Activated gamma-delta T cell (primary cell): ENCODE results near the gene GOLGA8J.
"Not testable (repeated sequence)": the region's sequence is repeated elsewhere in the genome, so short reads cannot be mapped to it uniquely, and the experiment has no call there.

Source experiments
- DNase-seq: peaks from one replicate; lab custom pipeline; 2025; lab: John Stamatoyannopoulos, UW
- total RNA-seq, 2 donors: gene quantifications; one replicate each; lab custom pipeline; 2026; lab: John Stamatoyannopoulos, UW

Gene GOLGA8J, protein sequence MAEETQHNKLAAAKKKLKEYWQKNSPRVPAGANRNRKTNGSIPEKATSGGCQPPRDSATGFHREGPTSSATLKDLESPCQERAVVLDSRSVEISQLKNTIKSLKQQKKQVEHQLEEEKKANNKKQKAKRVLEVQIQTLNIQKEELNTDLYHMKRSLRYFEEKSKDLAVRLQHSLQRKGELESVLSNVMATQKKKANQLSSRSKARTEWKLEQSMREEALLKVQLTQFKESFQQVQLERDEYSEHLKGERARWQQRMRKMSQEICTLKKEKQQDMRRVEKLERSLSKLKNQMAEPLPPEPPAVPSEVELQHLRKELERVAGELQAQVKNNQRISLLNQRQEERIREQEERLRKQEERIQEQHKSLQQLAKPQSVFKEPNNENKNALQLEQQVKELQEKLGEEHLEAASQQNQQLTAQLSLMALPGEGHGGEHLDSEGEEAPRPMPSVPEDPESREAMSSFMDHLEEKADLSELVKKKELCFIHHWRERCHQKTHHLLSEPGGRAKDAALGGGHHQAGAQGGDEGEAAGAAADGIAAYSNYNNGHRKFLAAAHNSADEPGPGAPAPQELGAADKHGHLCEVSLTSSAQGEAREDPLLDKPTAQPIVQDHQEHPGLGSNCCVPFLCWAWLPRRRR
- total RNA-seq = 0 to 0.05 reads per million in 2 donors

DNA sequence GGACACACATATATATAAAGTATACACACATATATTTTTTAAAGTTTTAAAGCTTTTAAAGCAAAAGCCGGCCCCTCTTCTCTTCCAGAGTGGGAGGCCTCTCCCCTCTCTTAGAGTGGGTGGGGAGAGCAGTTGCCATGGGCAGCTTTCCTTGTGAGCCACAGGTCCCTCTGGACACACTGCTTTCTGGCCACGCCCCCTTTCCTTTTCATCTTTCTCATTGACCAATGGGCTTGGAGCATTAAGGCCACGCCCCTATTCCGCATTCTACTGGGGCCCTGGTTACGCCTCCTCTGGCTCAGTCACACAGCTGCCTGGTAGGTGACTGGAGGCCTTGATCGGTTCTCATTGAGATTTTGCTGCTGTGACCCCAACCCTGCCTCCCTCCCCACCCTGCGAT is at the start of gene GOLGA8J:
TSS of gene GOLGA8J (plus strand) at position 301 of the 400 bp plus-strand sequence. CDS start at position 399, 98 bp downstream.
- not testable (repeated sequence) for DNase-seq

DNA sequence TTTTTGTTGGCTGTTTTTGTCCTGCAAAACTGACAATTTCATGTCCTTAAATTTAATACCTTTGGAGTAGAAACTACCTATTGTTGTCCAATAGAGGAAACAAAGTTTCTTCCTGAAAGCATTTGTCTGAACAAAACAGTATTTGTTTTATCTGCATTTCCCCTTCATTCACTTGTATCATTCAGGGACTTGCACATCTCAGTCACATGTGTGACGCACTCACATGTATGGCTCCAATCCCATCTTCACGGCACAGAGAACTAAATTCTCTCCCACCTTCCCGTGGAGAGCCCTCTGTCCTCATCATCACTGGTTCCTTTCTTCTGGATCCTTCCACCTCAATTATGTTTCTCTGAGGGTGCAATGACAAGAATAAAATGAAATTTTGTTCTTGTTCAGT is 49.5 kb upstream of the GOLGA8J start:
- DNase-seq = no peak

DNA sequence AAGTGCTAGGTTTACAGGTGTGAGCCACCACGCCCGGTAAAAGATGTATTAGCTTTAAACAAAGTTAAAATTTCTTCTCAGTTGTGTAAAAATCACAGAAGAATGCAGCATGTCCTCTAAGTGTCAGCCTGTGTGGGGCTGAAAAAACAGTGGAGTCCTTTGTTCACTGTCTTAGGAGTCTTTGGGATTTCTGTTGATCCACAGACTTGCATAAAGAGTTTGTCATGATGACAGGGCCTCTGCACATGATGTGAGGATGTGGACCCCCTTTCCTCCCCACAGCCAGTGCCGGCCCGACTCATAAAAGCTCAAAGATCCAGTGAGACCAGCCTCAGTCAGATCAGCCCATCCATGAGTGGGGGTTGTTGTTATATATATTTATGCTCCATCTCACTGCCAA is 49.0 kb upstream of the GOLGA8J start:
- no peak for DNase-seq

DNA sequence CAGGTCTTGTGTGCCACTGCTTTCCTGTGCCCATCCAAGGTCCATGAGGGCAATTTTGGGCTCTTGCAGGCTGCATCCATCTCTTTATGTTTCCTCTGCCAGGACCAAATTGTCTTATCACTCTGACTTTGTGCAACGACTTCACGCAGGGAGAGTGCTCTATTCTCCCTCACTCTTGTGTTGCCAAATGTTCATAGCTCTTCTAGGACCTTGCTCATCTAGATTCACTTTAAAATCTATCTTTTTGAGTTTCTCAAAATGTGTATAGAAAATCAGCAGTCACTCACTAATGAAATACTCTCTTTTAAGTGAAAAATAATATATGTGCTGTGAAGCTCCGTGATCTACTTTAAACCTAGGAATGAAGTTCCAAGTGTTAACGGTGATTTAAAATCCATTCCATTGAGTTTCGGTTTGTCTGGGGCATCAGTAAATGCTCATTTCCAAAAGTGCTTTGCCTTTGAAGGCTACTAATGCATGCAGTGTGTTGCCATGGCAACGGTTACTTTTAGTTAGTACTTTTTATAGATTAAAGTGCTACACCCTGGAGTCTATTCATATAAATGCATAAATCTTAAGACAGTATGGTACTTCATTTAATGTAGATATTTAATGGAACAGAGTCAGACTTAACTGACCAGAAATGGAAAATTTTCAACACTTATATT is 46.6 kb upstream of the GOLGA8J start:
- DNase-seq = no peak

DNA sequence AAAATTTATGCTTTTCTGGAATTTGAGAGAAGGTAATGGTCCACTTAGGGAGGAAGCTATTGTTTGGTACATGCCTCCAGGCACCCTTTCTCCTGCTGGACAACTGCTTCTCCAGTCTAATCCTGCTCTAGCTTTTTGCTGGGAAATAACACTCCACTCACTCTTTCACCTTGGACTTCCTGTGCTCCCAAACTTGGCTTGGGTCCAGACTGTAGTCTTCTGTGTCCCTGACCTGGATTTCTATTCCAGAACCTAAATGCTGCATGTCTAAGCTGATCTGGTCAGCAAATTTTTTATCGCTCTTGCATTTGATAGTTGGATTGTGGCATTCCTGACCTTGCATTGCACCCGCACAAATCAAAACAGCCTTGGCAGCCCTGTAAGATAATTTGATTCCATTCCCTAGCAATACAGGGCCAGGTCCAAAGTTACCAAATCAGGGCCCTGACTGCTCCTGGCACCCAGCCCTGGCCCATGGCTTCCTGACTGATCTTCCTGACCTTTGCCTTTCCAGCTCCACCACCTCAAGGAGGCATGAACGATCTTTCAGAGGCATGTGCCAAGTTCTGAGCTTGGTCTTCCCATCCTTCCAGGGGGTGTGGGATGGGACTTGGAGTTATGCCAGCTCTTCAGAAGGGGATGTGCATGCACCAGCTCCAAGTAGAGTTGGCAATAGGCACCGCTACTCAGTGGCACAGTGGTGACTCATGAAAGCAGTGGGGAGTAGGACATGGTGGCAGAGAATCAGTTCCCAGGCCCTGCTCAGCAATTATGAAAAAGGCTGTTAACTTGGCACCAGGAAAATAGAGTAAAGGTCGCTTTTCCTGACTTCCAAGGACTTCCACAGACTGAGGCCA is 43.9 kb upstream of the GOLGA8J start:
- DNase-seq = no peak

DNA sequence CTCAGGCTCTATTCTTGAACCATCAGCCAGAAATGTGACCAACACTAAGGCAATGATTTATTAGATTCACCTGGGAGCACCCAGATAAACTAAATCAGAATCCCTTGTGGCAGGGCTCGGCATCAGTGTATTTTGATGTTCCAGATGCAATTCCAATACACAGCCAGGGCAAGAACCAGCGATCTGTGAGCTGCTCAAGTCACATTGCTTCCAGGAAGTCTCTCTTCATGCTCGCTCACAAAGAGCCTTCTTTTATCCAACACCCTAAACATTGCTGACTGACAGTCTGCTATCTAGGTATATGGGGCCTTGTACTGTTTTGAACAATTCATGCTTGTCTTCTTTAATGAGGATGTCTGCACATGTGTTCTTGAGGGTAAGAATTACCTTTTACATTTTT is 40.9 kb upstream of the GOLGA8J start:
- no peak for DNase-seq

DNA sequence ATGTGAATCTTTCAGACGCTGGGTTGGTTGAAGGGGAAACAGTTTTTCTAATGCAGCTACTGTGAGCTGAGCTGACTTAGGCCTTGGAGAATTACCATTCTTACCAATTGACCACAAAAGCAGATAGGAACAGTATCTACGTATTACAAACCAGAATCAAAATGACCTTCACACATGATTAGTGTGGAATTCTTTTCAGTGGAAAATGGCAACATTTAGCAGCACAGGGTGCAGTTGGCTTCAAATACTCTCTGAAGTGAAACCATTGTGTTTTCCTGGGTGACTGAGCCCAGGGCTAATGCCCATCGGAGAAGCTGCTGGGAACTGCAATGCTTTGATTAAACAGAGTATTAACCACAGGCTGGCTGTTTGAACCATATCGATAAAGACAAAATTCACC is 40.2 kb upstream of the GOLGA8J start:
- DNase-seq = no peak

DNA sequence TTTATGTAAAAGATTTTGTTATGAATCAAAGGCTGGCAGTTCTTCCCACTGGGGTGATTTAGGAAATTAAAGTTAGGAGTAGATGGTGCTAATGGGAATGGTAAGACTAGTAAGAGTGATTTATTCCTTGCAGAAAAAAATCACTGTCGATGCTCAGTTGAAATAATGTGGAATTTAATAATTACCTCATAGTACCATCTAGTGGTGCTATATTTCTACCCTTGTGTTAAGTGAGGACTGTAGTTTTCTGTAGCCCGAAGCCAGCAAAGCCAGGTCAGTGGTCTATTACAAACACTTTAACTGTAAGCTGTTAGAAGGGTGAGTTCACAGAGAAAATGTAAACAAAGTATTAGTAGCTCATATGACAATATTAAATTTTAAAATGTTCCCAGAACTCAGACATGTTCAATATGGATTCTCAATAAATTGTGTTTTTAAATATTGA is 39.5 kb upstream of the GOLGA8J start:
- no peak for DNase-seq

DNA sequence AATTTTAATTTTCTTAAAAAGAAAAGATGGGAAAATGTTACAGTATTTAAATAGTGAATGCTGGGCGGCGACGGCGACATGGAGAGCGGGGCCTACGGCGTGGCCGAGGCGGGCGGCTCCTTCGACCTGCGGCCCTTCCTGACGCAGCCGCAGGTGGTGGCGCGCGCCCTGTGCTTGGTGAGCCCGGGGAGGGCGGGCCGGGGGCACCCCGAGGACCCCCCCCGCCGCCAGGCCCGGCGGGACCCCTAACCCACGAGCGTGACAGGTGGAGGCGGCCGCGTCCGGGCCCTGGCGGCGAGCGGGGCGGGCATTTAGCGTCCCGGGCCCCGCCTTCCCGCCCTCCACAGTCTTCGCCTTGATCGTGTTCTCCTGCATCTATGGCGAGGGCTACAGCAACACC is 38.4 kb upstream of the GOLGA8J start:
- DNase-seq = no peak

DNA sequence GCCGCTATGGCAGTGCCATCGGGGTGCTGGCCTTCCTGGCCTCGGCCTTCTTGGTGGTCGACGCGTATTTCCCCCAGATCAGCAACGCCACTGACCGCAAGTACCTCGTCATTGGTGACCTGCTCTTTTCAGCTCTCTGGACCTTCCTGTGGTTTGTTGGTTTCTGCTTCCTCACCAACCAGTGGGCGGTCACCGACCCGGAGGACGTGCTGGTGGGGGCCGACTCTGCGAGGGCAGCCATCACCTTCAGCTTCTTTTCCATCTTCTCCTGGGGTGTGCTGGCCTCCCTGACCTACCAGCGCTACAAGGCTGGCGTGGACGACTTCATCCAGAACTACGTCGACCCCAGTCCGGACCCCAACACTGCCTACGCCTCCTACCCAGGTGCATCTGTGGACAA is 37.9 kb upstream of the GOLGA8J start:
- not testable (repeated sequence) for DNase-seq

DNA sequence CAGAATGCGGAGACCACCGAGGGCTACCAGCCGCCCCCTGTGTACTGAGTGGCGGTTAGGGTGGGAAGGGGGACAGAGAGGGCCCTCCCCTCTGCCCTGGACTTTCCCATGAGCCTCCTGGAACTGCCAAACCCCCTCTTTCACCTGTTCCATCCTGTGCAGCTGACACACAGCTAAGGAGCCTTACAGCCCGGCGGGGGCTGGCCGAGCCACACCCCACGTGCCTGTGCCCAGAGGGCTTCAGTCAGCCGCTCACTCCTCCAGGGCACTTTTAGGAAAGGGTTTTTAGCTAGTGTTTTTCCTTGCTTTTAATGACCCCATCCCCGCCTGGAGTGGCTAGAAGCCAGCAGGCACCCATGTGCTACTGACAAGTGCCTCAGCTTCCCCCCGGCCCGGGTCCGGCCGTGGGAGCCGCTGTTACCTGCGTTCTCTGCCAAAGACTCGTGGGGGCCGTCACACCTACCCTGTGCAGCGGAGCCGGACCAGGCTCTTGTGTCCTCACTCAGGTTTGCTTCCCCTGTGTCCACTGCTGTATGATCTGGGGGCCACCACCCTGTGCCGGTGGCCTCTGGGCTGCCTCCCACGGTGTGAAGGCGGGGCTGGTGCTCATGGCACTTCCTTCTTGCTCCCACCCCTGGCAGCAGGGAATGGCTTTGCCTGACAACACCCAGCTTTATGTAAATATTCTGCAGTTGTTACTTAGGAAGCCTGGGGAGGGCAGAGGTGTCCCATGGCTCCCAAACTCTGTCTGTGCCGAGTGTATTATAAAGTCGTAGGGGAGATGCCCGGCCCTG is 37.3 kb upstream of the GOLGA8J start:
- DNase-seq = not testable (repeated sequence)

DNA sequence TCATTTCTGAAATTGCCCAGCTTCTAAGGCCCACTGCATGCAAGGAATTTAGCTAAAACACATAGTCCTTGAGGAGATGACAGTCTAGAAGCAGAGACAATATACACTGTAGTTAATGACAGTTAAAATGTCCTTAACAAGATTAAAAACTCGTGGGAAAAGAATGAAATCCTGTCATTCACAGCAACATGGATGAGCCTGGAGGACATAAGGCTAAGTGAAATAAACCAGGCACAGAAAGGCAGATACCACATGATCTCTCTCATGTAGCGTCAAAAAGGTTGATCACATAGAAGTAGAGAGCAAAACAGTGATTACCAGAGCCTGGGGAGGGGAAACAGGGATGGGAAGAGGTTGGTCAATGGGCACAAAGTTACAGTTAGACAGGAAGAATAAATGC is 36.3 kb upstream of the GOLGA8J start:
- DNase-seq = no peak

DNA sequence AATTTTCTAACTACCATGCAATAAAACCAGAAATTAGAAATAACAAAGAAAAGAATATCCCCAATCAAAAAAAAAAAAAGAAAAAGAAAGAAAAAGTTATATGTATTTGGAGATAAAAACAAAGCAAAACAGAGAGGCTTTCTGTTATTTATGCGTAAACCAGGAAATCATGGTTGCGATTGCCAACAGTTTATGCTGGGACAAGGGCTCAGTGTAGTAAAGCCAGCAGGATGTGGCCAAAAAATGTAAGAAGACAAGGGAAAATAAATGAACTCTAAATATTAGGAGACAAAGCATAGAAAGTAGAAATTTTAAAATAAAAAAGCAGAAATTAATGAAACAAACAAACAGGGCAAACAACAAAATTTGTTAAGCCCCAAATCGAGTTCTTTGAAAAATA is 27.2 kb upstream of the GOLGA8J start:
- DNase-seq = no peak

DNA sequence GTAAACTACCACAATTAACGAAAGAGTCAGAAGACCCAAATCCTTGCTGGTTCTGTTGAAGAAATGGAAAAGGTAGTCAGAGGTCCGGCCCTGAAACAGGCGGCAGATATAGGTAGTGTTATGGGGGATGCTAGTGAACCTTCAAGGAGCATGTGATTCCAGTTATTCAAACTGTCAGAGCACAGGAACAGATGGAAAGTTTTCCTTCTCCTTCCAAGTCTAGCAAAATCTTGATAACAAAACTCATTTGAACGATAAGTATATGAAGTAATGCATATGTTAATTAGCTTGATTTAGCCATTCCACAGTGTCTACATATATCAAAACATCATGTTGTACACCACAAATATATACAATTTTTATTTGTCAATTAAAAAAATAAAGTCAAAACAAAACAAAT is 26.6 kb upstream of the GOLGA8J start:
- no peak for DNase-seq

DNA sequence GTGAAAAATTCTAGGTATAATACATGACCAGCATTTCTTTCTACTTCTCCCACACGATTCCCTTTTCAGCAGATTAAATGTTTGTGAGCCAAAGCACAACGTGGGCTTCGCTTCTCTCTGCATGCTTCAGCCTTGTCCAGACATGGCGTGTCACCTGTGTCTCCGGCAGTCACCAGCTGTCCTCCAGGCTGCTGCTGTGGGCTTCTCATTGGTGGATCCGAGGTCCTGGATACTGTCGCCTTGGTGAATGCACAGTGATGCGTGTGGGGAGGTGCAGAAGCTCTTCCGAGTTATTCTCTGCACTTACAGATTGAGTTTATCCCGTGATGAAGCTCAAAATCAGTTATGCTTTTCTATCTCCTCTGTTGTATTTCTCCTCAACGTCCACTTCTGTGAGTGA is 23.0 kb upstream of the GOLGA8J start:
- DNase-seq = no peak

DNA sequence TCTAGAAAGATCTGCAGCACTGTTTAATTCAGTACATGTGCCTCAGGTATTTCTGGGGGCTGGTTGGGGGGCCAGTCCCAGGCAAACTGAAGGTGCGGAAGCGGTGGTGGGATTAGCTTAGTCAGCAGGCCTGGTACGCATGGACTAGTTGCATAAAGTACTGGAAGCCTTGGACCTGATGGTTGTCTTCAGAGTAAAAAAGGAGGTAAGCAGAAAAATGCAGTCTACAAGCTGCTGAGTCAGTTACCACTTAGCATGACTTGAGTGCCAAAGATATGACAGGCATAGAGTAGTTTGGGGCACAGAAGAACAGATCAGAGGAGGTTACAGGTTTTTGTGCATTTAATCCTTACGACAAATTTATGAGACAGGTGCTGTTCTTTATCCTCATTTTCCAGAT is 19.9 kb upstream of the GOLGA8J start:
- no peak for DNase-seq

DNA sequence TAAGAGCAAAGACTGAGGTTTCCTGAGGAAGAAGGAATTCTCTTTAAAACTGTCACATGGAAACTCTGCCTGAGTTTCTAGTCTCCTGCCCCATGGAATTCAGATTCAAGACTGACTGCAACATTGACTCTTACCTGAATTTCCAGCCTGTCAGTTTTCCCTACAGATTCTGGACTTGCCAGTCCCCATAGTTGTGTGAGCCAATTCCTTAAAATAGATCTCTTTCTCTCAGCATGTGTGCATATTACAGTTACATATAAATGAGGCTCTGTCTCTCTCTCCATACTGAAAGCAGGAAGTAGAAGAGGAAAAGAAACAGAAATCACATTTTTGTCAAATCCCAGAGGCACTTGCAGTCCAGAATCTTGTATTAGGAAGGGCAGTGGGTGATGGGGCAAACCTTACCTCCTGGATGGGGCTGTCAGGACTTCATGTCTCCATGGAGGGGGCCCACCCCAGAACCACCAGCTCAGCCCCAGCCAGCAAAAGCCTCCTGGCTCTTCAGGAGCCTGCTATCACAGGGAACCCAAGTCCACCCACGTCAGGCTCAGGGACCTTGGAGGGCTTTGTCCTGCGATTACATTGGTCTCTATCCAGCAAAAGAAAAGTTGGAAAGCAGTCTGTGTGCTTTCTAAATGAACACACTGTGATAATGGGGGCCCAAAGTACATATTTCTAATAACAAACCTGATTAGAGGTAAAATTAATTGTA is 18.8 kb upstream of the GOLGA8J start:
- no peak for DNase-seq

DNA sequence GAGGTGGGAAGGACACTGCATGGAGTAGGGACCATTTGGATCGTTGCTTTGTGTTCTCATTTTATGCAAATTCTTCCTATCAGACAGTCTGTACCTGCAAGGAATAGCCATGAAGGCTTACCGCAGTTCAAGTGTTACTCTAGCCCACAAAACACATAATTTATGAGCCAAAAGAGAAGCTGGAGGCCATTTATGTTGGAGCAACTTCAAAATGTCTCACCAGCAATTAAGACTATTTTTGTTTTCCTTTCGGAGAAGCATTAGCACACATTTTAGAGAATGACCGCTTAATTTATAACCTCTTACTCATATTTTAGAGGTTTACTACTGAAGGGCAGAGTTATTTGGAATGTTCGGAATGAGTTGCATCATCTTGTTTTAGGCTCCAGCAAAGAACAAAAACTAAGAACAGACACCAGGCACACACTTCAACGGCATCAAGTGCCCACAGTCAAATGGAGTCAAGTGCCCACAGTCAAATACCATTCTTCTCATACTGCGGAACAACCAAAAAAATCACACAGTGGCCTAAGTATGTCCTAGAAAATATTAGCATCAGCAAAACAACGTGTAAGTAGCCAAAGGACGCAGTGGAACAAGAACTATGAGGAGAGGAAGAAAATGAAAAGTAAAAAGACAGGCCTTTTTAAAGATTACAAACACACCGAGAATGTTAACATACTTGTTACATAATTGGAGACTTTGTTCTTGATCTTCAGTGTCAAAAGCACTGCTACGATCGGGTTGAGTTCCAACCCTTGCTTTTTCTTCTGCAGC is 17.5 kb upstream of the GOLGA8J start:
- no peak for DNase-seq

DNA sequence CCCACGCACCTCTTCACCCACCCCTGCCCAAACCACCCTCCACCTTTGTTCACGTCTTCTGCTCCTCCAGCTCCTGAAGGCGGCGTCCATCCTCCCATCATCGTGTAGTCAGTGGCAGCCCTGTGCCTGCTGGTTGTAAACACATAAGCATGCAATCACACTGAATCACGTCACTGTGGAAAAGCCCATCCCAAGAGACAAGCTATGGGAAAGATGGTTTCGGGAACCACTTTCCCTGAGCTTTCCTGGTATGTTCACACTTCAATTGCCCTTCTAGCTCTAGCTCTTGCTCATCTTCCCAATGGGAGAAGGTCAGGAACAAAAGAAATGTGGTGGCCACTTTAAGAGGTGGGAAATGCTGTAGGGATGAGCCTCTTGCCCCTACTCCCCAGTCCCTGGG is 14.4 kb upstream of the GOLGA8J start:
- no peak for DNase-seq

DNA sequence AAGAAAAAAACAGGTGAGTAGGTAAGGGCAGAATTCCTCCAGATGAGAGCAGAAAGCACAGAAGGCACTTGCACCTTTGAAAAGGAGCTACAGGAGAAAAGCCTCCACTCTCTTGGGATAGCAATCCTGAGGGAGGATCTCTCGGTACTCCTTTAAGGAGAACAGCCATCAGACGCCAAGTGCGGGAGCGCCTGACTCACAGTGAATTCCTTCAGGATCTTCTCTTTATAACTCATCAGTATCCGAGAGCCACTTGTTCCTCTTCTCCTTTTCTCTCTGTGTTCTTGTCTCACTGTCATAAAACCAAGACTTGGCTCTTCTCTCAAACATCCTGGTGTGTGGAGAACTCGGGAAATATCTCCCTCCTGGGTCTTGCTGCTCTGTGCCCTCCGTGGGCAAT is 10.1 kb upstream of the GOLGA8J start:
- no peak for DNase-seq
